Measurements from ENCODE around the gene HOXA11. TPM values are rescaled to one million over a fixed set of nuclear protein-coding genes. Genes with fewer than 3 reads are reported as not detected.

Gene HOXA11
- total RNA-seq, 1 experiment from 2014 or later = not detected

DNA sequence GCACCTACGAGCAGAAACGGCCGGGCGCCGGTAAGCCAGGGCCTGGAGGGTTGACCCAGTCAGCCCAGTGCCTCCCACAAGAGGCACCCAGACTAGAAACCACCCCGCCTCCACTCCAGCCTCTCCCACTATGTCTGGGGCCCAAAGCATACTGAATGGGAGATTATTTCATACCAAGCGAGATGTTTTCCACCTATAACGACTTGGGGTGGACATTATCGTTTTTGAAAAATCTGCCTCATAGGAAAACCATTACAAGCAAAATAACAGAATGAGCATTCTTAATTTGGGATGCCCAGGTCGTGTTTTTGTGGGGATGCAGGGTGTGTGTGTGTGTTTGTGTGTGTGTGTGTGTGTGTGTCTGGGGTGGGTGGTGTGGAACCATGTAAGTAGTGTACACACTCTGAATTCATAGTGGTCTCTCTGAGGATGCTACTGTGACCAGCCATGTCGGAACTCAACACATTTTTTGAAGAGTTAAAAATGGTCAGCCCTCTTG lies 39.1 kb downstream of the HOXA11 start:
- peaks cover 37% of the 10 kb centered on the region for H3K79me2 ChIP-seq (ENCODE audit: low read length)
- no peaks in the 10 kb centered on the region for H3K9me2 ChIP-seq (replicated peaks; ENCODE audit: insufficient read depth, low read length)
- H2AFZ ChIP-seq (ENCODE audit: low read length) = no peak overlapping the region
- peaks cover 17% of the 10 kb centered on the region for H3K4me1 ChIP-seq (ENCODE audit: low read length)
- H3K36me3 ChIP-seq (ENCODE audit: insufficient read depth, low read length) = peaks cover 11% of the 10 kb centered on the region; the same call in 1 of the 2 replicates
- no peak overlapping the region for H3K9ac ChIP-seq (ENCODE audit: low read length)
- H3K4me3 ChIP-seq (ENCODE audit: low read length) = no peak overlapping the region
- H4K20me1 ChIP-seq (ENCODE audit: insufficient read depth, low read depth, low read length) = no peaks in the 10 kb centered on the region
- no peak overlapping the region for H3K4me2 ChIP-seq (ENCODE audit: low read depth, low read length, poor library complexity, severe bottlenecking)
- H3K27ac ChIP-seq (ENCODE audit: low read length) = no peak overlapping the region
- no peaks in the 10 kb centered on the region for H3K27me3 ChIP-seq (ENCODE audit: low read length)
- no peaks in the 10 kb centered on the region for H3K9me3 ChIP-seq (ENCODE audit: low read length)
- no peak for DNase-seq

DNA sequence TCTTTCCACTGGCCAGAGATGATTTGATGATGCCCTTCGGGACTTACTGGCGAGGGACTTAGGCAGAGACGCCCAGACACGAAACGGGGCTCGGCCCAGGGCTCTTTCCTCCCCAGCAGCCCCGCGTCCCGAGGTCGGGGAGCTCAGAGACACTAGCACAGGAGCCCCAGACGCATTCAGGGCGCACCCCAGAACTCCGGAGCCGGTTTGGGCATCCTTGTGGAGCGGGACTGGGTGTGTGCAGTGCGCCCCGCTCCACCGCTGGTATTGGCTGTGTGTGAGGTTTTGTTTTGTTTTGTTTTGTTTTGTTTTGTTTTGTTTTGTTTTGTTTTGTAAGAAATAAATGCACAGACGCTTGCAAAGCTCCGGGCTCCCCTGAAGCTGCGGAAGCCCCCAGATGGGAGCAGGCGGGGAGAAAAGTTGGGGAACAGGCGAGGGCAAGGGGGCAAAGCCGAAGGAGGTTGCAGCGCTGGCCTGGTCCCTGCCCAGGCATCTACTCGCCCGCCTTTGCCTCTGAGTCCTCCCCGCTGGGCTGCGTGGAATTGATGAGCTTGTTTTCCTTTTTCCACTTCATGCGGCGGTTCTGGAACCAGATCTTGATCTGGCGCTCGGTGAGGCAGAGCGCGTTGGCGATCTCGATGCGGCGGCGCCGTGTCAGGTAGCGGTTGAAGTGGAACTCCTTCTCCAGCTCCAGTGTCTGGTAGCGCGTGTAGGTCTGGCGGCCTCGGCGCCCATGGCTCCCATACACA lies 39.7 kb downstream of the HOXA11 start:
- peaks cover 11% of the 10 kb centered on the region; the same call in 1 of the 2 replicates for H3K36me3 ChIP-seq (ENCODE audit: insufficient read depth, low read length)
- H3K27me3 ChIP-seq (ENCODE audit: low read length) = no peaks in the 10 kb centered on the region
- no peak overlapping the region for H3K4me2 ChIP-seq (ENCODE audit: low read depth, low read length, poor library complexity, severe bottlenecking)
- no peaks in the 10 kb centered on the region for H4K20me1 ChIP-seq (ENCODE audit: insufficient read depth, low read depth, low read length)
- peaks cover 35% of the 10 kb centered on the region for H3K79me2 ChIP-seq (ENCODE audit: low read length)
- H3K9me2 ChIP-seq (replicated peaks; ENCODE audit: insufficient read depth, low read length) = no peaks in the 10 kb centered on the region
- H3K9me3 ChIP-seq (ENCODE audit: low read length) = no peaks in the 10 kb centered on the region
- peaks cover 16% of the 10 kb centered on the region for H3K4me1 ChIP-seq (ENCODE audit: low read length)
- H3K4me3 ChIP-seq (ENCODE audit: low read length) = no peak overlapping the region
- no peak overlapping the region for H2AFZ ChIP-seq (ENCODE audit: low read length)
- no peak for DNase-seq
- H3K27ac ChIP-seq (ENCODE audit: low read length) = no peak overlapping the region
- H3K9ac ChIP-seq (ENCODE audit: low read length) = no peak overlapping the region

DNA sequence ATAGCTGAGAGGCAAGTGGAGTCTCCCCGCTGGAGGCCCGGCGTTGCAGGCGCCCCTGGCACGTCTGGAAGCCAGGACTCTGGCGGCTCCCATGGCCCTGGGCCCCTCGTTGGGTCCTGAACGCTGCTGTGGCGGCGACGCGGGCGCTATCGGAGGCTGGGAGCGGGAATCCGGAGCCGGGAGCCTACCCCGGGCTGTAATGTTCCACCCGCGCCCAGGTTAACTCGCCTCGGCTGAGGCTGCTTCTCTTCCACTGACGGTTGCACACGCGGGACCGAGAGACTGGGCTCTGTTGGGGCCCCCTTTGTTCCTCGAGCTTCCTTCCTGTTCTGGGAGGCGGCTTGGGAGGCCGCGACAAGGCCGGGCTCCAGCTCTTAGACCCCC lies 40.3 kb downstream of the HOXA11 start:
- Histone ChIP-seq H3K4me3 (ENCODE audit: low read length) (no peak overlapping the region), H3K9me3 (ENCODE audit: low read length) (no peaks in the 10 kb centered on the region), H3K4me1 (ENCODE audit: low read length) (peaks cover 16% of the 10 kb centered on the region), H3K4me2 (ENCODE audit: low read depth, low read length, poor library complexity, severe bottlenecking) (no peak overlapping the region), H3K79me2 (ENCODE audit: low read length) (peaks cover 29% of the 10 kb centered on the region), H3K9me2 (replicated peaks; ENCODE audit: insufficient read depth, low read length) (no peaks in the 10 kb centered on the region), H4K20me1 (ENCODE audit: insufficient read depth, low read depth, low read length) (no peaks in the 10 kb centered on the region), H3K36me3 (ENCODE audit: insufficient read depth, low read length) (peaks cover 11% of the 10 kb centered on the region; the same call in 1 of the 2 replicates), H2AFZ (ENCODE audit: low read length) (no peak overlapping the region), H3K27ac (ENCODE audit: low read length) (no peak overlapping the region), H3K27me3 (ENCODE audit: low read length) (no peaks in the 10 kb centered on the region), H3K9ac (ENCODE audit: low read length) (no peak overlapping the region)
- DNase-seq = no peak

DNA sequence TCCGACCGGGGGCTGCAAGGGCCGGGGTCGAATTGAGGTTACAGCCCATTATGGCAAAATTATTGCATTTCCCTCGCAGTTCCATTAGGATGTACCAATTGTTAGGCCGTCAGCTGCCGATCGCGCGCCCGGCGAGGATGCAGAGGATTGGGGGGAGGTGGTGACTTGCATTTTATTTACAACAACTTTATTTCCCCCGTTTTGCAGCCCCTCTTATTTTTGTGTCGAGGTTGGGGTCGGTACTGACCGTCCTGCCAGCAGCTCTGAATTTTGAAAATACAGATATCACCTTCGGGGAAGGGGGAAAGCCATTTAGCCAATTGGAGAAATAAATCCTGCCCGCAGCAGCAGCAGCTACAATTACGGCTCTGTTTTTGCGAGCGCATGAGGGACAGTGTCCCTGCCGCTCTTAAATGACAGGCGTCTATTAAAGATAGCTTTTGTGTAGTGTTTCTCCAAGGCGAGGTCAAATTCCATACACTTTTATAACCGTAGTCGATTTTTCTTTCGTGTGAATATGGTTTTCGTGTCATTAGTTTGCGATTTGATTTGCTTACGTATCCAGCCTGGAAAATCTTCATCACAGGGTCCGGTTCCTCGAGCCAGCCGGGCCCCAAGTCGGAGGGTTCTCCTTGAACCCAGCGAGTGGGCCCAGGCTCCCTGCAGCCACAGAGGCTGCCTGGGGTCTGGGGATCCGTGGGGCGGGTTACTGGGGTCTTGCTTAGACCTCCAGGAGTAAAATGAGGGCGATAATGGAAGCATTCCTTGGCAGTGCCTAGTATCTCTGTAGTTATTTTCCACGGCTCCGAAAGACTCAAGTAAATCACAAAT lies 40.9 kb downstream of the HOXA11 start:
- Histone ChIP-seq H4K20me1 (ENCODE audit: insufficient read depth, low read depth, low read length) (no peaks in the 10 kb centered on the region), H2AFZ (ENCODE audit: low read length) (no peak overlapping the region), H3K4me3 (ENCODE audit: low read length) (no peak overlapping the region), H3K27ac (ENCODE audit: low read length) (no peak overlapping the region), H3K4me1 (ENCODE audit: low read length) (peaks cover 13% of the 10 kb centered on the region), H3K9me3 (ENCODE audit: low read length) (no peaks in the 10 kb centered on the region), H3K36me3 (ENCODE audit: insufficient read depth, low read length) (peaks cover 11% of the 10 kb centered on the region; the same call in 1 of the 2 replicates), H3K27me3 (ENCODE audit: low read length) (no peaks in the 10 kb centered on the region), H3K9me2 (replicated peaks; ENCODE audit: insufficient read depth, low read length) (no peaks in the 10 kb centered on the region), H3K4me2 (ENCODE audit: low read depth, low read length, poor library complexity, severe bottlenecking) (no peak overlapping the region), H3K79me2 (ENCODE audit: low read length) (peaks cover 23% of the 10 kb centered on the region), H3K9ac (ENCODE audit: low read length) (no peak overlapping the region)
- no peak for DNase-seq

DNA sequence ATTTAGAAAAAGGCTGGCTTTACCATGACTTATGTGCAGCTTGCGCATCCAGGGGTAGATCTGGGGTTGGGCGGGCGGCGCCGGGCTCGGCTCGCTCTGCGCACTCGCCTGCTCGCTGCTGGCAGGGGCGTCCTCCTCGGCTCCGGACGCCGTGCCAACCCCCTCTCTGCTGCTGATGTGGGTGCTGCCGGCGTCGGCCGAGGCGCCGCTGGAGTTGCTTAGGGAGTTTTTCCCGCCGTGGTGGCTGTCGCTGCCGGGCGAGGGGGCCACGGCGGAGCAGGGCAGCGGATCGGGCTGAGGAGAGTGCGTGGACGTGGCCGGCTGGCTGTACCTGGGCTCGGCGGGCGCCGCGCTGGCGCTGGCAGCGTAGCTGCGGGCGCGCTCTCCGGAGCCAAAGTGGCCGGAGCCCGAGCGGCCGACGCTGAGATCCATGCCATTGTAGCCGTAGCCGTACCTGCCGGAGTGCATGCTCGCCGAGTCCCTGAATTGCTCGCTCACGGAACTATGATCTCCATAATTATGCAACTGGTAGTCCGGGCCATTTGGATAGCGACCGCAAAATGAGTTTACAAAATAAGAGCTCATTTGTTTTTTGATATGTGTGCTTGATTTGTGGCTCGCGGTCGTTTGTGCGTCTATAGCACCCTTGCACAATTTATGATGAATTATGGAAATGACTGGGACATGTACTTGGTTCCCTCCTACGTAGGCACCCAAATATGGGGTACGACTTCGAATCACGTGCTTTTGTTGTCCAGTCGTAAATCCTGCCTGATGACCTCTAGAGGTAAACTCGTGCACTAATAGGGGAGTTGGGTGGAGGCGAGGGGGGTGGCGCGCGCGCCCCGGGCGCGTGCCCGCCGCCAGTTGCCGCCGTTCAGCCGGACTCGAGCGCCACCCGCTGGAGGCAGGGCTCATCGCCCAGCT lies 41.7 kb downstream of the HOXA11 start, which contains the start of gene HOXA5:
TSS of gene HOXA5 (minus strand) at position 659 of the 927 bp plus-strand sequence. CDS start at position 585, 74 bp downstream.
- Histone ChIP-seq H3K9me2 (replicated peaks; ENCODE audit: insufficient read depth, low read length) (no peaks in the 10 kb centered on the region), H3K9me3 (ENCODE audit: low read length) (no peaks in the 10 kb centered on the region), H3K27me3 (ENCODE audit: low read length) (no peaks in the 10 kb centered on the region), H3K4me3 (ENCODE audit: low read length) (no peak within 1 kb of the TSS), H2AFZ (ENCODE audit: low read length) (no peak within 1 kb of the TSS), H3K4me2 (ENCODE audit: low read depth, low read length, poor library complexity, severe bottlenecking) (no peak within 1 kb of the TSS), H4K20me1 (ENCODE audit: insufficient read depth, low read depth, low read length) (no peaks in the 10 kb centered on the region), H3K27ac (ENCODE audit: low read length) (no peak within 1 kb of the TSS), H3K79me2 (ENCODE audit: low read length) (peaks cover 14% of the 10 kb centered on the region), H3K4me1 (ENCODE audit: low read length) (peaks cover 4% of the 10 kb centered on the region), H3K36me3 (ENCODE audit: insufficient read depth, low read length) (peaks cover 13% of the 10 kb centered on the region; the same call in 1 of the 2 replicates), H3K9ac (ENCODE audit: low read length) (no peak within 1 kb of the TSS)
- no peak for DNase-seq

DNA sequence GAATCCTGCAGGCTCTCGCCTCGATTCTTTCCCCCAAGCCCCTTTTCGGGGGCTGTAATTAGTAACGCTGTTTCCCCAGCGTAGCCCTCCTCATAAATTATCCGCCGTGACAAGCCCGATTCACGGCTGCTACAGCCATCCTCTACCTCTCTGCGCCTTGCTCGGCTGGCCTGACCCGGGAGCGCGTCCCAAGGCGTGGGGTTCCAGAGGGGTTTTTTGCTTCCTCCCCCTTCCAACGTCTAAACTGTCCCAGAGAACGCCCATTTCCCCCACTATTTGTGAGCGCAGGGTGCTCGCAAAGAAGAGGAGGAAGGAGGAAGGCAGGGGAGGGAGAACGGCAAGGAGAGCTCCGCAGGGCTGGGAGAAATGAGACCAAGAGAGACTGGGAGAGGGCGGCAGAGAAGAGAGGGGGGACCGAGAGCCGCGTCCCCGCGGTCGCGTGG lies 42.4 kb downstream of the HOXA11 start:
- H3K9ac ChIP-seq (ENCODE audit: low read length) = no peak overlapping the region
- H3K4me3 ChIP-seq (ENCODE audit: low read length) = no peak overlapping the region
- H3K36me3 ChIP-seq (ENCODE audit: insufficient read depth, low read length) = peaks cover 19% of the 10 kb centered on the region; the same call in 1 of the 2 replicates
- DNase-seq = no peak
- no peaks in the 10 kb centered on the region for H3K9me3 ChIP-seq (ENCODE audit: low read length)
- no peaks in the 10 kb centered on the region for H3K27me3 ChIP-seq (ENCODE audit: low read length)
- H3K79me2 ChIP-seq (ENCODE audit: low read length) = peaks cover 10% of the 10 kb centered on the region; the same call in 1 of the 2 replicates
- no peak overlapping the region for H3K27ac ChIP-seq (ENCODE audit: low read length)
- no peak overlapping the region for H3K4me2 ChIP-seq (ENCODE audit: low read depth, low read length, poor library complexity, severe bottlenecking)
- no peaks in the 10 kb centered on the region for H4K20me1 ChIP-seq (ENCODE audit: insufficient read depth, low read depth, low read length)
- H3K9me2 ChIP-seq (replicated peaks; ENCODE audit: insufficient read depth, low read length) = no peaks in the 10 kb centered on the region
- H3K4me1 ChIP-seq (ENCODE audit: low read length) = no peaks in the 10 kb centered on the region
- no peak overlapping the region for H2AFZ ChIP-seq (ENCODE audit: low read length)

DNA sequence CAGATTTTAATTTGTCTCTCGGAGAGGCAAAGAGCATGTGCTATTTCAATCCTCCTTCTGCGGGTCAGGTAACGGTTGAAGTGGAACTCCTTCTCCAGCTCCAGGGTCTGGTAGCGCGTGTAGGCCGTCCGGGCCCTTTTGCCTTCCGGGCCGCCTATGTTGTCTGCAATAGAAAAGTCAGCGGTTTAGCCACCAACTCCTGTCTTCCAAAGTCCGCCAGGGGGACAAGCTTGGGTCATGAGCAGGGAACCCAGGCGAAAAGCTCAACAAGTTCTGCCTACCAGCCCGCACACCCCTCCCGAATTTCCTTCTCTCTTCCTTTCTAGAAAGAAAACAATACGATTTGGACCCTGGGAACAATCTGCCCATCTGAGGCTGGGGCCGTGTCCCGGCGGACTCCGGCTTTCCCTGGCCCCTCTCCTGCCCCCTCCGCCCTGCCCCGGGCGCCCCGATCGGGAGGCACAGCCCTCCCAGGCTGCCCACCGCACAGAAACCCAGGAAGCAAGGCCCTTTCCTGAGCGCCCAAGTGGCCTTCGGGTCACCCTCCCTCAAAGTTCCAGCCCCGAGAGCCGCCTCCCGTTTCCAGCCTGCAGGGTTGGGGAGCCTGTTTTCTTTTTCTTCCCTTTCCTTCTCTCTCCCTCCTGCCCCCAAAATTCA lies 43.0 kb downstream of the HOXA11 start:
- no peak overlapping the region for H3K27ac ChIP-seq (ENCODE audit: low read length)
- no peak overlapping the region for H3K9ac ChIP-seq (ENCODE audit: low read length)
- no peaks in the 10 kb centered on the region for H3K9me2 ChIP-seq (replicated peaks; ENCODE audit: insufficient read depth, low read length)
- peaks cover 20% of the 10 kb centered on the region; the same call in 1 of the 2 replicates for H3K36me3 ChIP-seq (ENCODE audit: insufficient read depth, low read length)
- no peak overlapping the region for H3K4me3 ChIP-seq (ENCODE audit: low read length)
- H4K20me1 ChIP-seq (ENCODE audit: insufficient read depth, low read depth, low read length) = no peaks in the 10 kb centered on the region
- no peak overlapping the region for H2AFZ ChIP-seq (ENCODE audit: low read length)
- no peaks in the 10 kb centered on the region for H3K9me3 ChIP-seq (ENCODE audit: low read length)
- H3K4me2 ChIP-seq (ENCODE audit: low read depth, low read length, poor library complexity, severe bottlenecking) = no peak overlapping the region
- no peaks in the 10 kb centered on the region for H3K27me3 ChIP-seq (ENCODE audit: low read length)
- no peak for DNase-seq
- peaks cover 7% of the 10 kb centered on the region; the same call in 1 of the 2 replicates for H3K79me2 ChIP-seq (ENCODE audit: low read length)
- H3K4me1 ChIP-seq (ENCODE audit: low read length) = no peaks in the 10 kb centered on the region
